Astrocyte of the cerebellum (primary cell): ENCODE data around the gene ZDHHC12.
"Not testable (repeated sequence)": the region's sequence is repeated elsewhere in the genome, so short reads cannot be mapped to it uniquely, and the experiment has no call there.

Source experiments
- DNase-seq: peaks from one replicate; pipeline ENCODE4 v3.0.0-alpha.2; 2011; ENCODE audit warnings: low read depth
- H3K4me3 ChIP-seq: 2 replicates; pipeline ENCODE4 v1.5.1; 2011; ENCODE audit warnings: mild to moderate bottlenecking, low read depth, low read length, moderate library complexity
- in situ Hi-C: cut with HindIII; loops from 2 replicates; pipeline ENCODE4 v1.10.0; 2017; ENCODE audit warnings: low sequenced_read_pairs
- TF ChIP-seq, protein P1 (sequence below): IDR thresholded peaks from 2 replicates; pipeline ENCODE4 v1.5.1; 2012; ENCODE audit warnings: low read length, low read depth, moderate library complexity, mild to moderate bottlenecking; ENCODE audit errors: missing control alignments

Gene ZDHHC12

GRCh38 chr9:128705051-128705965, 18.6 kb downstream of the ZDHHC12 start:
- no peak for DNase-seq
- in situ Hi-C loops, result no loop called here
- H3K4me3 ChIP-seq, result no peak overlapping the region
- TF ChIP-seq, protein P1, sequence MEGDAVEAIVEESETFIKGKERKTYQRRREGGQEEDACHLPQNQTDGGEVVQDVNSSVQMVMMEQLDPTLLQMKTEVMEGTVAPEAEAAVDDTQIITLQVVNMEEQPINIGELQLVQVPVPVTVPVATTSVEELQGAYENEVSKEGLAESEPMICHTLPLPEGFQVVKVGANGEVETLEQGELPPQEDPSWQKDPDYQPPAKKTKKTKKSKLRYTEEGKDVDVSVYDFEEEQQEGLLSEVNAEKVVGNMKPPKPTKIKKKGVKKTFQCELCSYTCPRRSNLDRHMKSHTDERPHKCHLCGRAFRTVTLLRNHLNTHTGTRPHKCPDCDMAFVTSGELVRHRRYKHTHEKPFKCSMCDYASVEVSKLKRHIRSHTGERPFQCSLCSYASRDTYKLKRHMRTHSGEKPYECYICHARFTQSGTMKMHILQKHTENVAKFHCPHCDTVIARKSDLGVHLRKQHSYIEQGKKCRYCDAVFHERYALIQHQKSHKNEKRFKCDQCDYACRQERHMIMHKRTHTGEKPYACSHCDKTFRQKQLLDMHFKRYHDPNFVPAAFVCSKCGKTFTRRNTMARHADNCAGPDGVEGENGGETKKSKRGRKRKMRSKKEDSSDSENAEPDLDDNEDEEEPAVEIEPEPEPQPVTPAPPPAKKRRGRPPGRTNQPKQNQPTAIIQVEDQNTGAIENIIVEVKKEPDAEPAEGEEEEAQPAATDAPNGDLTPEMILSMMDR, result no peak

DNA sequence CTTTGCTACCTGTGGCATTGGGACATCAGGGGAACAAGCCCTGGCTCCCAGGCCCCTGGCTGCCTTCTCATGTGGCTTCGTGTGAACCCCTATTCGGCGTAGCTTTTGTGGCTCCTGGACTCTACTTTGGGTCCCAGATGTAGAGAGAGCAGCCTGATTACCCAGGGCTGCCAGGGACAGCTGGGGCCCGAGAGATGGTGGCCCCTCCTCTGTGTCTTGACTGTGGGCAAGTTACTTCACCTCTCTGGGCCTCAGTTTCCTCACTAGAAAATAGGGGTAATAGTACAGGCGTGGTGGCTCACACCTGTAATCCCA, 19.6 kb downstream of the ZDHHC12 start:
- in situ Hi-C loops, result no loop called here
- no peak for DNase-seq
- TF ChIP-seq, protein P1, result no peak
- H3K4me3 ChIP-seq, result no peak overlapping the region

DNA sequence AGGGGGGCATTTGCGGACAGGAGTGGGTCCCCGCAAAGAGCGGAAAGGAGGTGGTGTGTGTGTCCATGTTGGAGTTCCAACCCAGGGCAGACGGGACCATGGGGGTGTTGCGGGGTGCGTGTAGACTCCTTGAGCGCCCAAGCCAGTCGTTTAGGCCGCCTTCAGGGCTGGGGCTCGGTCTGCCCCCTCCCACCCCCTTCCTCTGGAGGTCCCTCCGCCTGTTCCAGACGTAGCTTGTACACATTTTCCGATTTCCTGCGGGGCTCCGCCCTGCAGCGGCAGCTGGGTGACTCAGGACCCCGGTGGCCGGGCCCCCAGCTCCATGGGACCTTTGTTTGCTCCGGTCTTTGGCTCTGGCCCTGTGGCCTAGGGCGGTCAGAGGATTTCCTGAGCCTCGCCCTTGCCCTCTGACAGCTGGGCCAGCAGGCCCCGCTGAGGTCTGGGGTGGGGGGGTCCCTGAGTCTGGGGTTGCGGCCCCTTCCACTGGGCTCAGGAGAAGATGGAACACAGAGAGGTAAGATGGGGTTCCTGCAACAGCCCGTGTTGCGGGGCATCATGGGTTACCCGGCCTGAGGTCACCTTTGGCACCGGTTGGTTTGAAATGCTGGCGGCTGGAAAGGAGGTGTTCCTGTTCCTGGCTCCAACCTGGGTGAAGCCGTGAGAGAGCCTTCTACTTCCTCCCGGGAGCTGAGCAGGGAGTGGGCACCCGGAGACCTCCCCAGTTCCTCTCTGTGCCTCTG, 20.1 kb downstream of the ZDHHC12 start:
- TF ChIP-seq, protein P1, result no peak
- DNase-seq, result no peak
- peak overlapping the region; percentile 61 for H3K4me3 ChIP-seq
- in situ Hi-C loops, result no loop called here

- in situ Hi-C loops, result no loop called here
- peak overlapping the region; percentile 61 for H3K4me3 ChIP-seq
- TF ChIP-seq, protein P1, result no peak
- DNase-seq, result no peak
Measured at GRCh38 chr9:128702949-128703615, 20.8 kb downstream of the ZDHHC12 start.

DNA sequence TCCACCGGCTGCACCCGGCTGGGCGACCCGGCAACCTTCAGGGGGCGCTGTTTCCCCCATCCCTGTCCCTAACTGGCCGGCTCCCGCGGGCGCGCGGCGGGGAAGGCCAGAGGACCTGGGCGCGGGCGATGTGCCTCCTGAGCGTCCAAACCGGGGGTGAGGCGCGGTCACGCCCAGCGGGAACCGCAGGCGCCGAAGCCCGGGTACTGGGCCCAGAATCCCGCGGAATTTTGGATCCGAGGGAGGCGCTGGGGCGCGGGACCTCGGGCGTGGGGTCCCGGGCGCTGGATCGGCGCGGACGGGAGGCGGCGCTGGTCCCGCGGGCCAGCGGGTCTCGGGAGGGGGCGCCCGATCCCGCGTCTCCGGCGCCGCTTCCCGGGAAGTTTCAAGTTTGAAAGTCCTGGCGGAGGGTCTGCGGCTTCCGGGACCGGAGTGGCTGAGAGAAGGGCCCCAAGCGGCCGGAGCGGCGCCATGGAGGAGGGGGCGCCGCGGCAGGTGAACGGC, 21.4 kb downstream of the ZDHHC12 start, which contains the start of gene PKN3:
PKN3 (plus strand) TSS at position 59 of the 504 bp plus-strand sequence; CDS start at position 472, 413 bp downstream.
- in situ Hi-C loops, result no loop called here
- DNase-seq, result no peak
- peak within 1 kb of the TSS; percentile 61 for H3K4me3 ChIP-seq
- TF ChIP-seq, protein P1, result peak; percentile 78

- TF ChIP-seq, protein P1, result no peak
- DNase-seq, result no peak
- in situ Hi-C loops, result no loop called here
- no peak overlapping the region for H3K4me3 ChIP-seq
Measured at GRCh38 chr9:128701227-128701854, 22.6 kb downstream of the ZDHHC12 start.

- in situ Hi-C loops, result loop anchor here (10.0 kb wide), 1 partner anchor 74 kb away; no protein-coding TSS in a partner anchor
- DNase-seq, H3K4me3 ChIP-seq: not testable (repeated sequence)
Measured at GRCh38 chr9:128699096-128699795, 24.7 kb downstream of the ZDHHC12 start.
